ENCODE measurements around the gene GARIN5B. TPM values are rescaled to one million over a fixed set of nuclear protein-coding genes. Genes with fewer than 3 reads are reported as not detected.

GARIN5B gene
- total and polyA plus RNA-seq, 7 donors: not detected

DNA sequence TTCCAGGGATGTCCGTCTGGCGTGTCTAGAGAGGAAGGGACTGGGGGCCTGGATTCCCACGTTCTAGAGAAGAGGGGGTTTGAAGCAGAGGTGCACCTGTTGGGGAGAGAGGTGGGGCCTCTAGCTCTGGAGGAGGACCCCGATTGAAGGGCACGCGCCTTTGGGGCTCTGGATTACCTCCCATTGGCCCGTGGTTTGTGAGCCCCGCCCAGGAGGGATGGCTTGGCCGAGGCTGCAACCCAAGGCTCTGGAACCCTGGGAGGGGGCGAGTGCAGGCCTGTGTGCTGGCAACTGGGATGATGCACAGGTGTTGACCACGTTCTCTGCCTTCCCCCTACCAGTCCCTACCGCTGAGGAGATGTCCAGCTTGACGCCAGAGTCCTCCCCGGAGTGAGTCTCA lies 58.1 kb downstream of the GARIN5B start:
- no peak for TF ChIP-seq EP300 (IDR thresholded peaks at IDR 0.05)
- TF ChIP-seq POLR2AphosphoS5 (IDR thresholded peaks at IDR 0.05): no peak
- TF ChIP-seq POLR2A (IDR thresholded peaks at IDR 0.05): no peak
- TF ChIP-seq, protein P1, sequence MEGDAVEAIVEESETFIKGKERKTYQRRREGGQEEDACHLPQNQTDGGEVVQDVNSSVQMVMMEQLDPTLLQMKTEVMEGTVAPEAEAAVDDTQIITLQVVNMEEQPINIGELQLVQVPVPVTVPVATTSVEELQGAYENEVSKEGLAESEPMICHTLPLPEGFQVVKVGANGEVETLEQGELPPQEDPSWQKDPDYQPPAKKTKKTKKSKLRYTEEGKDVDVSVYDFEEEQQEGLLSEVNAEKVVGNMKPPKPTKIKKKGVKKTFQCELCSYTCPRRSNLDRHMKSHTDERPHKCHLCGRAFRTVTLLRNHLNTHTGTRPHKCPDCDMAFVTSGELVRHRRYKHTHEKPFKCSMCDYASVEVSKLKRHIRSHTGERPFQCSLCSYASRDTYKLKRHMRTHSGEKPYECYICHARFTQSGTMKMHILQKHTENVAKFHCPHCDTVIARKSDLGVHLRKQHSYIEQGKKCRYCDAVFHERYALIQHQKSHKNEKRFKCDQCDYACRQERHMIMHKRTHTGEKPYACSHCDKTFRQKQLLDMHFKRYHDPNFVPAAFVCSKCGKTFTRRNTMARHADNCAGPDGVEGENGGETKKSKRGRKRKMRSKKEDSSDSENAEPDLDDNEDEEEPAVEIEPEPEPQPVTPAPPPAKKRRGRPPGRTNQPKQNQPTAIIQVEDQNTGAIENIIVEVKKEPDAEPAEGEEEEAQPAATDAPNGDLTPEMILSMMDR (IDR thresholded peaks at IDR 0.05): no peak
- no peak for DNase-seq

More for the DNA sequence above, 58.1 kb downstream of the GARIN5B start:
- Histone ChIP-seq H3K4me3 (no peak overlapping the region), H3K27me3 (no peaks in the 10 kb centered on the region), H3K4me1 (peaks cover 0 to 13% (median 10%) of the 10 kb centered on the region in 4 donors), H3K27ac (no peak overlapping the region), H3K9me3 (no peaks in the 10 kb centered on the region), H3K36me3 (peaks cover 4 to 58% (median 19%) of the 10 kb centered on the region in 4 donors)
- intact Hi-C loops (cut with DNase I): loop anchor here (5.0 kb wide), 1 partner anchor 37 kb away; no protein-coding TSS in a partner anchor
- WGBS, 2 donors: 78 to 87% methylated on average over 14 of the region's 14 CpGs

Other genes with a start within 250 kb of the GARIN5B start
- 100 to 1,000 TPM; 125 to 222 (median 168) TPM for gene PPP1R12C, start 245.6 kb downstream of the GARIN5B start, total RNA-seq
- gene PPP1R12C, start 245.6 kb downstream of the GARIN5B start, polyA plus RNA-seq: 100 to 1,000 TPM in 1 of 3 donors, 10 to 100 TPM in 2; 53.6 to 139 (median 58.9) TPM
- 1 to 10 TPM in 1 of 4 donors, not detected in 3; 2.2 TPM for gene TNNT1, start 214.1 kb downstream of the GARIN5B start, total RNA-seq
- gene TNNT1, start 214.1 kb downstream of the GARIN5B start, polyA plus RNA-seq: 10 to 100 TPM in 1 of 3 donors, 1 to 10 TPM in 2; 1.4 to 17.4 (median 2.3) TPM
- gene TNNI3, start 205.5 kb downstream of the GARIN5B start, total RNA-seq: not detected
- 10 to 100 TPM in 1 of 3 donors, 1 to 10 TPM in 2; 3.6 to 45.5 (median 3.6) TPM for gene TNNI3, start 205.5 kb downstream of the GARIN5B start, polyA plus RNA-seq
- not detected for gene DNAAF3, start 196.6 kb downstream of the GARIN5B start, total RNA-seq
- gene DNAAF3, start 196.6 kb downstream of the GARIN5B start, polyA plus RNA-seq: 1 to 10 TPM in 1 of 3 donors, not detected in 2; 1.1 TPM
- 1 to 10 TPM in 3 of 4 donors, under 1 TPM in 1; 0.99 to 7.8 (median 2.4) TPM for gene SYT5, start 183.0 kb downstream of the GARIN5B start, total RNA-seq
- 1 to 10 TPM in 2 of 3 donors, under 1 TPM in 1; 0.69 to 9.6 (median 1.6) TPM for gene SYT5, start 183.0 kb downstream of the GARIN5B start, polyA plus RNA-seq
- gene PTPRH, start 153.8 kb downstream of the GARIN5B start, total RNA-seq: 1 to 10 TPM in 3 of 4 donors, under 1 TPM in 1; 0.95 to 4.3 (median 2.0) TPM
- 10 to 100 TPM; 31.2 to 61.3 (median 33.3) TPM for gene PTPRH, start 153.8 kb downstream of the GARIN5B start, polyA plus RNA-seq
- gene TMEM86B, start 134.5 kb downstream of the GARIN5B start, total RNA-seq: 1 to 10 TPM; 1.1 to 3.6 (median 1.8) TPM
- 1 to 10 TPM in 2 of 3 donors, under 1 TPM in 1; 0.69 to 7.9 (median 1.8) TPM for gene TMEM86B, start 134.5 kb downstream of the GARIN5B start, polyA plus RNA-seq
- gene PPP6R1, start 104.2 kb downstream of the GARIN5B start, total RNA-seq: 10 to 100 TPM; 17.1 to 46.8 (median 24.9) TPM
- gene PPP6R1, start 104.2 kb downstream of the GARIN5B start, polyA plus RNA-seq: 10 to 100 TPM; 19.8 to 78.1 (median 22.9) TPM
- gene HSPBP1, start 83.2 kb downstream of the GARIN5B start, total RNA-seq: 10 to 100 TPM; 19.7 to 30.5 (median 23.8) TPM
- 10 to 100 TPM; 31.8 to 62.7 (median 32.4) TPM for gene HSPBP1, start 83.2 kb downstream of the GARIN5B start, polyA plus RNA-seq
- 10 to 100 TPM in 2 of 4 donors, 1 to 10 TPM in 2; 3.9 to 20.6 (median 10.8) TPM for gene BRSK1, start 79.3 kb downstream of the GARIN5B start, total RNA-seq
- gene BRSK1, start 79.3 kb downstream of the GARIN5B start, polyA plus RNA-seq: 1 to 10 TPM in 2 of 3 donors, not detected in 1; 2.9 to 4.2 TPM
- 1 to 10 TPM in 3 of 4 donors, not detected in 1; 2.4 to 6.1 (median 4.1) TPM for gene TMEM150B, start 37.9 kb downstream of the GARIN5B start, total RNA-seq
- gene TMEM150B, start 37.9 kb downstream of the GARIN5B start, polyA plus RNA-seq: 10 to 100 TPM in 2 of 3 donors, 1 to 10 TPM in 1; 8.4 to 18.7 (median 11.8) TPM
- gene KMT5C, start 23.4 kb downstream of the GARIN5B start, total RNA-seq: 10 to 100 TPM in 2 of 4 donors, 1 to 10 TPM in 2; 7.5 to 12.7 (median 9.6) TPM
- gene KMT5C, start 23.4 kb downstream of the GARIN5B start, polyA plus RNA-seq: 10 to 100 TPM in 1 of 3 donors, 1 to 10 TPM in 2; 3.0 to 14.8 (median 3.5) TPM
- gene COX6B2, start 8.5 kb downstream of the GARIN5B start, total RNA-seq: under 1 TPM in 1 of 4 donors, not detected in 3; 0.16 TPM
- gene COX6B2, start 8.5 kb downstream of the GARIN5B start, polyA plus RNA-seq: 1 to 10 TPM in 2 of 3 donors, under 1 TPM in 1; 0.60 to 3.8 (median 1.4) TPM
- 1 to 10 TPM in 1 of 4 donors, under 1 TPM in 1, not detected in 2; 0.81 to 4.4 TPM for gene IL11, start 7.2 kb upstream of the GARIN5B start, total RNA-seq
- gene IL11, start 7.2 kb upstream of the GARIN5B start, polyA plus RNA-seq: under 1 TPM in 1 of 3 donors, not detected in 2; 0.74 TPM
- gene TMEM190, start 13.6 kb upstream of the GARIN5B start, total RNA-seq: not detected
- under 1 TPM in 1 of 3 donors, not detected in 2; 0.26 TPM for gene TMEM190, start 13.6 kb upstream of the GARIN5B start, polyA plus RNA-seq
- 1 to 10 TPM in 1 of 4 donors, under 1 TPM in 2, not detected in 1; 0.54 to 1.7 (median 0.66) TPM for gene TMEM238, start 21.0 kb upstream of the GARIN5B start, total RNA-seq
- under 1 TPM in 2 of 3 donors, not detected in 1; 0.90 to 0.92 TPM for gene TMEM238, start 21.0 kb upstream of the GARIN5B start, polyA plus RNA-seq
- gene RPL28, start 22.7 kb upstream of the GARIN5B start, total RNA-seq: 100 to 1,000 TPM; 253 to 607 (median 503) TPM
- gene RPL28, start 22.7 kb upstream of the GARIN5B start, polyA plus RNA-seq: 1,000 to 10,000 TPM; 1,833 to 2,816 (median 2,129) TPM
- gene UBE2S, start 44.5 kb upstream of the GARIN5B start, total RNA-seq: 10 to 100 TPM; 11.8 to 23.9 (median 14.8) TPM
- 10 to 100 TPM in 2 of 3 donors, 1 to 10 TPM in 1; 6.6 to 32.6 (median 16.2) TPM for gene UBE2S, start 44.5 kb upstream of the GARIN5B start, polyA plus RNA-seq
- under 1 TPM in 3 of 4 donors, not detected in 1; 0.28 to 0.41 (median 0.36) TPM for gene SHISA7, start 80.0 kb upstream of the GARIN5B start, total RNA-seq
- under 1 TPM in 1 of 3 donors, not detected in 2; 0.04 TPM for gene SHISA7, start 80.0 kb upstream of the GARIN5B start, polyA plus RNA-seq
- gene ISOC2, start 98.4 kb upstream of the GARIN5B start, total RNA-seq: 100 to 1,000 TPM in 2 of 4 donors, 10 to 100 TPM in 2; 90.3 to 114 (median 101) TPM
- 100 to 1,000 TPM; 147 to 173 (median 162) TPM for gene ISOC2, start 98.4 kb upstream of the GARIN5B start, polyA plus RNA-seq
- gene C19orf85, start 101.5 kb upstream of the GARIN5B start, total RNA-seq: not detected
- under 1 TPM in 1 of 3 donors, not detected in 2; 0.07 TPM for gene C19orf85, start 101.5 kb upstream of the GARIN5B start, polyA plus RNA-seq
- 10 to 100 TPM in 1 of 4 donors, 1 to 10 TPM in 3; 1.4 to 15.0 (median 3.7) TPM for gene ZNF628, start 113.4 kb upstream of the GARIN5B start, total RNA-seq
- gene ZNF628, start 113.4 kb upstream of the GARIN5B start, polyA plus RNA-seq: 10 to 100 TPM in 1 of 3 donors, 1 to 10 TPM in 2; 1.8 to 10.1 (median 2.5) TPM
- 10 to 100 TPM in 1 of 4 donors, 1 to 10 TPM in 3; 6.4 to 10.5 (median 8.4) TPM for gene NAT14, start 121.9 kb upstream of the GARIN5B start, total RNA-seq
- 10 to 100 TPM in 1 of 3 donors, 1 to 10 TPM in 2; 1.4 to 13.7 (median 2.4) TPM for gene NAT14, start 121.9 kb upstream of the GARIN5B start, polyA plus RNA-seq
- 10 to 100 TPM in 3 of 4 donors, 1 to 10 TPM in 1; 9.9 to 66.7 (median 19.2) TPM for gene SSC5D, start 125.2 kb upstream of the GARIN5B start, total RNA-seq
- 1 to 10 TPM in 2 of 3 donors, not detected in 1; 1.2 to 3.8 TPM for gene SSC5D, start 125.2 kb upstream of the GARIN5B start, polyA plus RNA-seq
- not detected for gene SBK2, start 173.9 kb upstream of the GARIN5B start, total RNA-seq
- gene SBK2, start 173.9 kb upstream of the GARIN5B start, polyA plus RNA-seq: not detected
- gene SBK3, start 182.3 kb upstream of the GARIN5B start, total RNA-seq: under 1 TPM in 1 of 4 donors, not detected in 3; 0.36 TPM
- under 1 TPM in 1 of 3 donors, not detected in 2; 0.23 TPM for gene SBK3, start 182.3 kb upstream of the GARIN5B start, polyA plus RNA-seq
- 1 to 10 TPM; 1.4 to 3.0 (median 2.2) TPM for gene ZNF579, start 217.6 kb upstream of the GARIN5B start, total RNA-seq
- gene ZNF579, start 217.6 kb upstream of the GARIN5B start, polyA plus RNA-seq: 1 to 10 TPM in 2 of 3 donors, under 1 TPM in 1; 0.69 to 4.0 (median 1.8) TPM
- gene FIZ1, start 236.3 kb upstream of the GARIN5B start, total RNA-seq: 1 to 10 TPM; 3.5 to 9.6 (median 9.1) TPM
- 1 to 10 TPM; 5.3 to 9.0 (median 7.2) TPM for gene FIZ1, start 236.3 kb upstream of the GARIN5B start, polyA plus RNA-seq
- gene ZNF524, start 237.0 kb upstream of the GARIN5B start, total RNA-seq: 10 to 100 TPM; 24.5 to 37.1 (median 31.3) TPM
- 10 to 100 TPM; 44.1 to 49.2 (median 45.5) TPM for gene ZNF524, start 237.0 kb upstream of the GARIN5B start, polyA plus RNA-seq
- gene ZNF865, start 242.4 kb upstream of the GARIN5B start, total RNA-seq: 1 to 10 TPM; 2.3 to 8.6 (median 3.4) TPM
- 1 to 10 TPM; 2.4 to 9.3 (median 3.0) TPM for gene ZNF865, start 242.4 kb upstream of the GARIN5B start, polyA plus RNA-seq